Activated B cell treated with CpG ODN at 0.5 μM for 24 hours (primary cell): Measurements from ENCODE around the gene PMF1. TPM values are rescaled to one million over a fixed set of nuclear protein-coding genes. Genes with fewer than 3 reads are reported as not detected.
"Not testable (repeated sequence)": the region's sequence is repeated elsewhere in the genome, so short reads cannot be mapped to it uniquely, and the experiment has no call there.

Experiments used
- ATAC-seq: fragments of 200-7000 bp; cut with Tn5 transposase; one replicate; pipeline ENCODE4 v1.10.0; 2021; ENCODE audit warnings: low read depth, mild to moderate bottlenecking, moderate library complexity
- CTCF ChIA-PET: fragments of 350-600 bp; sonication (Branson Sonifier 250); formaldehyde crosslinking; loops from one replicate; lab custom pipeline; 2021; ENCODE audit warnings: antibody characterized with exemption; lab: Charles Lee
- POLR2A ChIA-PET: fragments of 350-600 bp; sonication (Branson Sonifier 250); formaldehyde crosslinking; loops from one replicate; lab custom pipeline; 2021; ENCODE audit warnings: antibody characterized with exemption; lab: Charles Lee
- DNase-seq: peaks from one replicate; pipeline ENCODE4 v3.0.0; 2022
- H3K27ac Mint-ChIP-seq: one replicate; pipeline ENCODE4 v1.8.0; 2020; ENCODE audit warnings: mixed read lengths
- H3K27me3 Mint-ChIP-seq: one replicate; pipeline ENCODE4 v1.8.0; 2021; ENCODE audit warnings: mixed read lengths
- H3K36me3 Mint-ChIP-seq: one replicate; pipeline ENCODE4 v1.8.0; 2021; ENCODE audit warnings: low read depth, mixed read lengths
- H3K4me1 Mint-ChIP-seq: one replicate; pipeline ENCODE4 v1.8.0; 2021; ENCODE audit warnings: mixed read lengths
- H3K4me3 Mint-ChIP-seq: one replicate; pipeline ENCODE4 v1.8.0; 2020; ENCODE audit warnings: mild to moderate bottlenecking, mixed read lengths
- H3K9me3 Mint-ChIP-seq: one replicate; pipeline ENCODE4 v1.8.0; 2020; ENCODE audit warnings: mixed read lengths
- CTCF ChIP-seq: fragments of 200-600 bp; IDR thresholded peaks from one replicate; pipeline ENCODE4 v1.8.0; 2022; ENCODE audit warnings: antibody characterized with exemption, mild to moderate bottlenecking
- intact Hi-C: fragments of 100-400 bp; cut with micrococcal nuclease; formaldehyde crosslinking; loops from one replicate; pipeline ENCODE4 v1.15.1; 2024
- total RNA-seq: library from RNA; stranded (reverse); gene quantifications from 2 replicates; pipeline ENCODE4 v1.2.3, GENCODE V29; 2022

The PMF1 gene
- total RNA-seq, 1 donor from 2014 or later = 75.8 TPM

- ChIA-PET POLR2A (interaction anchor here (0.6 to 2.6 kb wide), 20 partner anchors 9 to 353 kb away, joined by 3 to 71 read pairs (median 5); partner anchors contain the start of genes SEMA4A, SLC25A44, SMG5 and SYT11), CTCF (interaction anchor here (1.0 to 3.1 kb wide), 4 partner anchors 12 to 66 kb away, joined by 3 to 26 read pairs (median 4); no protein-coding TSS in a partner anchor)
- TF ChIP-seq CTCF = no peak
- no peaks in the 10 kb centered on the region for H3K27me3 Mint-ChIP-seq
- no peaks in the 10 kb centered on the region for H3K9me3 Mint-ChIP-seq
- no peak for ATAC-seq
- peaks cover 24% of the 10 kb centered on the region for H3K4me1 Mint-ChIP-seq
- peak overlapping the region; percentile 96 for H3K4me3 Mint-ChIP-seq
- intact Hi-C loops = loop anchor here (5.0 kb wide), 2 partner anchors 70 to 115 kb away; partner anchors contain the start of genes SMG5 and TMEM79
- DNase-seq = no peak
- H3K27ac Mint-ChIP-seq = peak overlapping the region; percentile 98
- H3K36me3 Mint-ChIP-seq = peaks cover 53% of the 10 kb centered on the region
Observed at GRCh38 chr1:156212130-156212529, 677 bp upstream of the PMF1 start.

GRCh38 chr1:156213644-156213966 is 798 bp downstream of the PMF1 start:
- Mint-ChIP-seq H3K27ac (peak overlapping the region; percentile 98), H3K4me1 (peaks cover 32% of the 10 kb centered on the region), H3K9me3 (no peaks in the 10 kb centered on the region), H3K4me3 (peak overlapping the region; percentile 96), H3K27me3 (no peaks in the 10 kb centered on the region), H3K36me3 (peaks cover 50% of the 10 kb centered on the region)
- ChIA-PET POLR2A (interaction anchor here (0.6 to 2.6 kb wide), 21 partner anchors 10 to 574 kb away, joined by 3 to 71 read pairs (median 5); partner anchors contain the start of genes ARHGEF2, MEX3A, MRPL24 and NAXE), CTCF (interaction anchor here (3.1 kb wide), 1 partner anchor 12 kb away, joined by 26 read pairs; no protein-coding TSS in a partner anchor)
- ATAC-seq (no peak), DNase-seq (no peak)
- no peak for TF ChIP-seq CTCF
- intact Hi-C loops = loop anchor here (1.0 to 5.0 kb wide), 4 partner anchors 19 to 116 kb away; partner anchors contain the start of genes SLC25A44, SMG5 and TMEM79

- peaks cover 47% of the 10 kb centered on the region for H3K36me3 Mint-ChIP-seq
- DNase-seq (no peak), ATAC-seq (no peak)
- H3K27me3 Mint-ChIP-seq = no peaks in the 10 kb centered on the region
- no peaks in the 10 kb centered on the region for H3K9me3 Mint-ChIP-seq
- peak overlapping the region; percentile 73 for H3K4me3 Mint-ChIP-seq
- peaks cover 33% of the 10 kb centered on the region for H3K4me1 Mint-ChIP-seq
- CTCF ChIA-PET = interaction anchor here (3.1 kb wide), 1 partner anchor 11 kb away, joined by 26 read pairs; no protein-coding TSS in a partner anchor
- peak overlapping the region; percentile 56 for H3K27ac Mint-ChIP-seq
- intact Hi-C loops = loop anchor here (5.0 kb wide), 2 partner anchors 68 to 117 kb away; partner anchors contain the start of genes SMG5 and TMEM79
- TF ChIP-seq CTCF = no peak
- POLR2A ChIA-PET = interaction anchor here (0.7 to 2.6 kb wide), 5 partner anchors 11 to 1885 kb away, joined by 3 to 71 read pairs (median 8); no protein-coding TSS in a partner anchor
Observed at GRCh38 chr1:156214024-156214748, 1.4 kb downstream of the PMF1 start.

- peaks cover 46% of the 10 kb centered on the region for H3K36me3 Mint-ChIP-seq
- DNase-seq, H3K9me3 Mint-ChIP-seq, POLR2A ChIA-PET, ATAC-seq, H3K27ac Mint-ChIP-seq, intact Hi-C loops, CTCF ChIA-PET, H3K4me3 Mint-ChIP-seq, H3K27me3 Mint-ChIP-seq: not testable (repeated sequence)
- H3K4me1 Mint-ChIP-seq = peaks cover 35% of the 10 kb centered on the region
Observed at GRCh38 chr1:156216361-156217086, 3.7 kb downstream of the PMF1 start.

- TF ChIP-seq CTCF = no peak
Observed at GRCh38 chr1:156217871-156218270, 5.1 kb downstream of the PMF1 start.

More at GRCh38 chr1:156217871-156218270, 5.1 kb downstream of the PMF1 start:
- peaks cover 25% of the 10 kb centered on the region for H3K4me1 Mint-ChIP-seq
- ChIA-PET CTCF (interaction anchor here (1.1 kb wide), 1 partner anchor 76 kb away, joined by 3 read pairs; no protein-coding TSS in a partner anchor), POLR2A (interaction anchor here (0.6 to 1.4 kb wide), 5 partner anchors 14 to 70 kb away, joined by 3 to 6 read pairs (median 4); partner anchors contain the start of gene SLC25A44)
- no peaks in the 10 kb centered on the region for H3K9me3 Mint-ChIP-seq
- H3K36me3 Mint-ChIP-seq = peaks cover 54% of the 10 kb centered on the region
- ATAC-seq = no peak
- no peak overlapping the region for H3K4me3 Mint-ChIP-seq
- intact Hi-C loops = no loop called here
- no peaks in the 10 kb centered on the region for H3K27me3 Mint-ChIP-seq
- H3K27ac Mint-ChIP-seq = peak overlapping the region; percentile 61
- DNase-seq = no peak
